Stimulated activated CD8-positive, alpha-beta memory T cell treated with anti-CD3 and anti-CD28 coated beads, Interleukin-12 subunit alpha, Interleukin-12 subunit beta, amount 100 ng/mL, for 1 hour (primary cell): Measurements from ENCODE around the gene PLAC1.

Experiments
- DNase-seq: peaks from one replicate; pipeline ENCODE4 v3.0.0-alpha.2; 2020; ENCODE audit warnings: low read depth

PLAC1 gene

GRCh38 chrX:134658002-134658759 lies at the start of gene PLAC1:
Gene PLAC1 (minus strand): TSS chrX:134658471. CDS start chrX:134566682, 91,789 bp downstream.
- DNase-seq = no peak

- DNase-seq = no peak
Observed at GRCh38 chrX:134706138-134706537, 47.9 kb upstream of the PLAC1 start.

GRCh38 chrX:134695999-134696398 lies 37.7 kb upstream of the PLAC1 start:
- DNase-seq = no peak

GRCh38 chrX:134694333-134695322 lies 36.4 kb upstream of the PLAC1 start:
- DNase-seq = no peak

GRCh38 chrX:134693644-134694043 lies 35.4 kb upstream of the PLAC1 start:
- no peak for DNase-seq

GRCh38 chrX:134692990-134693389 lies 34.7 kb upstream of the PLAC1 start:
- no peak for DNase-seq

- DNase-seq = no peak
Observed at GRCh38 chrX:134692233-134692632, 34.0 kb upstream of the PLAC1 start.

GRCh38 chrX:134691453-134691852 lies 33.2 kb upstream of the PLAC1 start:
- DNase-seq = no peak

GRCh38 chrX:134688839-134689238 lies 30.6 kb upstream of the PLAC1 start:
- DNase-seq = no peak

- DNase-seq = no peak
Observed at GRCh38 chrX:134688031-134688823, 30.0 kb upstream of the PLAC1 start.

- no peak for DNase-seq
Observed at GRCh38 chrX:134685668-134686067, 27.4 kb upstream of the PLAC1 start.

- no peak for DNase-seq
Observed at GRCh38 chrX:134684956-134685355, 26.7 kb upstream of the PLAC1 start.

GRCh38 chrX:134683351-134684005 lies 25.2 kb upstream of the PLAC1 start:
- DNase-seq = no peak

GRCh38 chrX:134682081-134682480 lies 23.8 kb upstream of the PLAC1 start:
- DNase-seq = no peak

- DNase-seq = no peak
Observed at GRCh38 chrX:134679644-134680043, 21.4 kb upstream of the PLAC1 start.

GRCh38 chrX:134679221-134679620 lies 20.9 kb upstream of the PLAC1 start:
- no peak for DNase-seq

GRCh38 chrX:134677332-134677731 lies 19.1 kb upstream of the PLAC1 start:
- no peak for DNase-seq

- no peak for DNase-seq
Observed at GRCh38 chrX:134676436-134676835, 18.2 kb upstream of the PLAC1 start.

GRCh38 chrX:134673123-134673522 lies 14.9 kb upstream of the PLAC1 start:
- no peak for DNase-seq

- DNase-seq = no peak
Observed at GRCh38 chrX:134672101-134672500, 13.8 kb upstream of the PLAC1 start.

- DNase-seq = no peak
Observed at GRCh38 chrX:134671294-134671693, 13.0 kb upstream of the PLAC1 start.
